ENCODE data around the gene DRD2.

GRCh38 chr11:113410414-113411135, 64.6 kb downstream of the DRD2 start:
- TF ChIP-seq POLR2A (IDR thresholded peaks at IDR 0.05) (no peak), CTCF (IDR thresholded peaks at IDR 0.05) (no peak), EP300 (IDR thresholded peaks at IDR 0.05) (no peak)
